HUDEP-2 (cell line): ENCODE data around the gene RBFOX1.

Source experiments
- DNase-seq, 76 experiments: peaks; one replicate each; lab custom pipeline; 2025; ENCODE audit not compliant: unreplicated experiment in 76 of 76; lab: John Stamatoyannopoulos, UW

The RBFOX1 gene

DNA sequence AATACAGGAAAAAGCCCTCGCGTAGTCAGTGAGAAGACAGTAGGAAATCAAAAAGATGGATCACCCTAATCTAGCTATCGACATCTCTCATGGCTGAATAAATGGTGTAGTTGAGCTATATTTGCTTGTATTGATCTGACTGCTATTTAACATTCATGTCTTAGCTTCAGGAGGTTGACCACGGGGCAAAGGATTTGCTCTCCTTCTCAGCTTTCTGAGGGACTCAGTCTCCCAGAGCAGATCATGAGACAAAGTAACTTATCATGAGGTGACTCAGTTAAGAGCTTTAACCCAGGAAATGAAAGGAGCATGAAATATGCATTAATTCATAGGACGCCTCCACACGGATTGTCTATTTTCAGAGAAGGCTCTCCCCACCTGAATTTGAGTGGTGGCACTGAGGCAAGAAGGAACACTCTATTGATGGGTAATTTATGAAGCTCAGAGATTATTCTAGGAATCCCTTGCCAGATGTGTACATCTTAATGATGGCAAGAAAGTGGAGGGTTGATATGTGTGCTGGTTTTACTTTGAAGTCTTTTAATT is 608 bp downstream of the RBFOX1 start:
- no peak for DNase-seq

- no peak for DNase-seq
Observed at GRCh38 chr16:7334801-7335560, 2.3 kb downstream of the RBFOX1 start.

DNA sequence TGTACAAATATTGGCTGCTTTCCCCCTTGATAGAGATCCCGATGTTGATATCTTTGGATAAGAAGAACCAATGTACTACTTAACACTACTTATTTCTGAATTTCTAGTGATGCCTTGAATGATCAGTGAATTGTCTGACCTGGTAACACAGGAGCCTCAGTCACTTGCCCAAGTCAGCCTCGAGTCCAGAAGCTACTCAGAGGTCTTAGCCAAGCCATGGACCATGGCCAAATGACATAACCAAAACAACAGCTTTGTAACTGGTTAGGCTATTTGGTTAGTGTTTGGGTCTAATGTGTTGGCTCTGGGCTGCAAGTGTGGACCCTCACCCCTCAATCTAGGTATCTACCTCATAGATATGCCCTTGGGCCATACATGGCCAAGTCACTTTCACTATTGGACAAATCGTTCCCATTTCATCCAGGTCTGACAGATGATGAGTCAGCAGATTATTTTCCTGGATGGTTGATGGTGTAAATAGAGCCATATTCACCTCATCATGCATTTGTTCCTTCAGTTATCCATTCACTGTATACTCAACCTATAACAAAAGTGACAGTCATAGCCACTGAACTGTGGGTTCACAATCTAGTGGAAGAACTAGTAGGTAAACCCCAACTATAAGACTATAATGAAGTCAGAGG is 3.5 kb downstream of the RBFOX1 start:
- no peak for DNase-seq

DNA sequence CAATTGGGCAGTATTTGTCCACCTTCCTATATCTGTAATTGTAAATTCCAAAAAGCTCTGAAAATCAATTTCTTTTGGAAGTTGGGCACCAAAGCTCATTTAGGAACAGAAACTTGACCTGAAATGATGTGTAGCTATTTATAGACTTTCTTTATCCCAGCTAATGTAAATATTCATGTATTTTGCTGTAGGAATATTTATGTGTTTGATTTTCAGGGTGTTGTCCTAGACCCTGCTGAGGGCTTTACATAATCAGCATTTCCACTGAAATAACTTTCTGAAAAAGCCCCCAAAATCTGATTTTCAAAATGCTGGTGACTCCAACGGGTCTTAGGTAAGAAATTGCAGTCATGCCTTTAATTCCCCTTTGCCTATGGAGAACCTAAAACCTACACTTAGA is 4.1 kb downstream of the RBFOX1 start:
- no peak for DNase-seq

- DNase-seq = no peak
Observed at GRCh38 chr16:7338826-7339225, 6.2 kb downstream of the RBFOX1 start.

DNA sequence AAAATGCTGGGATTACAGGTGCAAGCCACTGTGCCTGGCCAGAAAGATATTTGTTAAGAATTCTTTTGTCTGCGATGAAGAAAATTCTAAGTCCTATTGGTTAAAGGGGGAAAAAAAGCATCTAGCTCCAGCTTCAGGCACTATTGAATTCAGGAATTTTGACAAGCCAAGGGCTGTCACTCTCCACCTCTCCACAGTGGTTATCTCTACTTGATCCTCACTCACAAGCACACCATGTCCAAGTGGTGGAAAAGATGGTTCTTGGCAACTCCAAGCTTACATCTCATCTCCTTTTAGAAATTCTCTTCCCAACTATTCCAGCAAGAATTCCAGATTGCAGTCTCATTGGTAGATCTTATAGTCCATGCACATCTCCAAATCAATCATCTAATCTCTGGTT is 7.1 kb downstream of the RBFOX1 start:
- no peak for DNase-seq

DNA sequence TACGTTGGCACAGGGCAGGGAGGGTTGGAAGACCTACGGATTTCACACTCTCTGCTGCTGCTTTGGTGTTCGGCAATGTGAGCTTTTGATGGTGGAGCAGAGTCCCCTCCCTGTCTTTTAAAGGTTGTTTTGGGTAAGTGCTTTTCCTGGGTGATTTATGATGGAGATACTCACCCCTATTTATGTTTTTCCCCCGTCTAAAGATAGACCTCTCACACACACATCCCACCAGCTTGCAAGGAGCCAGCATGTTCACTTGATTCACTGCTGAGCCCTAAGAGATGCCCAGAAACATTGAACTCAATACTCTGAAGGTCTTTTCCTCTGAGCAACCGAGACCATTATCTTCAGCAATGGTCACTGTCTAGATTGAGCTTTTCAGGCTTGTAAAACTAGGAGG is 8.3 kb downstream of the RBFOX1 start:
- no peak for DNase-seq

- no peak for DNase-seq
Observed at GRCh38 chr16:7342598-7342997, 10.0 kb downstream of the RBFOX1 start.

DNA sequence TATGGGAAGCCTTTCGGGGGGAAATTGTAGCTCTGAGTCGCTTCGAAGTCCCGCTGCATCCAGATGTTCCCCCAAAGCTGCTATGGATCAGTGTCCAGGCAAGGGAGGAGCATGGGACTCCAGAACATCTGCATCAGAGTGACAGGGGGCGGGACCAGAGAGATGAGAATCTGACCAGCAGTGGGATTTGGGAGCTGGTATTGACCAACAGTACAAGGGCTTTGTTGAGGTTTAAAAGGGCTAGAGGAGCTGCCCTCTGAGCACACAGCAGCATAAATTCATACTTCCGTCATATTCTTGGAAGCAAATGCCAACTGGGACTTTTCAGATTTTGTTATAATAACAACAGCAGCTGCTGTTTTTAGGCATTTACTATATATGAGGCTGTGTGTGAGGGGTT is 10.6 kb downstream of the RBFOX1 start:
- no peak for DNase-seq

- no peak for DNase-seq
Observed at GRCh38 chr16:7344830-7345780, 12.5 kb downstream of the RBFOX1 start.

DNA sequence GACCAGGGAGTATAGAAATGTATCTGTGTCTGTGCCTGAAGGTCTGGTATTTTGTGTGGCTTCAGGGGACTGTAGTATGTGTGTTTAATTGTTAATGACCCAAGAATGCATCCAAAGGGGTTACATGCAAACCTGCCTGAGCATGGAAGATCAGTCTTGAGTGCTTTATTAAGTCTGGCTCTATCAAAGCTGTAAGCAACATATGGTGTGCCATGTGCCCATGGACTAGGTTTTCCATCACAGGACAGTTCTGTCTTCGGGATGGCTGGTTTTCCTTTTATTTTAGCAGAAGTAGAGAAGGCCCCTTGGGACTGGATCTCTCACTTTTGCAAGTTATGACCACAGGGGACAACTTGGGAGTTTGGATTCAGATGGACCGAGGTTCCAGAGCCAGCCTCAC is 18.2 kb downstream of the RBFOX1 start:
- DNase-seq = no peak

- DNase-seq = no peak
Observed at GRCh38 chr16:7351610-7352510, 19.2 kb downstream of the RBFOX1 start.

DNA sequence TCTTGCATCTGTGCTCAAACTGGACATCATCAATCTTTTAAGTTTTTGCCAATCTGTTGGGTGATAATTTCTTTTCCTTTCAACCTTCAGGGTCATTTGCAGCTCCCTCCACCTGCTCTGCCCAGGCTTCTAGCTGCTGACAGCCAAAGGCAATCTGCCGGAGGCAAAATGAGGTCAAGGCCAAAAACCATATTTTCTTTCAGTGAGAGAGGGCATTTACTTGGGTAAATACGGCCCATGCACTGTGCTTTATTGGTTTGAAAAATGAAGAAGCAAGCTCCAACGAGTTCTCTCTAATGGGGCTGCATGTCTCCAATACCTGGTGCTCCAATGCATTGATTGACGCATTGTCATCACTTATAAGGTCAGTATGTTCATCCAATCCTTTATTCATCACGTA is 23.1 kb downstream of the RBFOX1 start:
- DNase-seq = no peak

GRCh38 chr16:7361416-7362129 is 28.9 kb downstream of the RBFOX1 start:
- no peak for DNase-seq

DNA sequence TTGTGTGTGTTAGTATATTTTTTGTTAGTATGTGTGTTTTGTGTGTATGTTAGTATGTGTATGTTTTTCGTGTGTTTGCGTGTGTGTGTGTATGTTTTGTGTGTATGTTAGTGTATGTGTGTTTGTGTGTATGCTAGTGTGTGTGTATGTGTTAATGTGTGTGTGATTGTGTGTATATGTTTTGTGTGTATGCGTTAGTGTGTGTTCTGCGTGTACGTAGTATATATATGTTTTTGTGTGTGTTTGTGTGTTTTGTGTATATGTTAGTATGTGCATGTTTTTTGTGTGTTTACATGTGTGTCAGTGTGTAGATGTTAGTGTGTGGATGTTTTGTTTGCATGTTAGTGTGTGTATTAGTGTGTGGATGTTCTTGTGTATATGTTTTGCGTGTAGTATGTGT is 29.6 kb downstream of the RBFOX1 start:
- DNase-seq = no peak

GRCh38 chr16:7363422-7364417 is 31.1 kb downstream of the RBFOX1 start:
- DNase-seq = no peak

DNA sequence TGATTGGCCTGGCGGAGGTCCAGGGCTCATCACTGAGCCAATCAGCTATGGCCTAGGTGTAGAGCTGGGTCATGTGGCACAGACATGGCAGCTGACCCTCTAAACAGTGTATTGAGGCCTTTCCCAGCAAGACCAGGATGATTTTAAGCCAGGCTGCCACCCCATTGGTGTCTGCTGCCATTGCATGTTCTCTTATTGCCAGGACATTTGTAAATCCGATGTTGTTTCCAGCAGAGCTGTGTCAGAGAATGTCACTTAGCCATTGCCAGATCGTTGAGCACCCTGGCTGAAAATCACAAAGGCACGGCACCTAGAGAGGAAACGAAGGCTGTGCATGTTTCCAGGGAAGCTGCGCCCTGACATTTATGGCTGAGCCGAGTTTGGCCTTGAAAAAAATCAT is 33.4 kb downstream of the RBFOX1 start:
- no peak for DNase-seq
